Measurements from ENCODE around the gene CEP152.

CEP152 gene

DNA sequence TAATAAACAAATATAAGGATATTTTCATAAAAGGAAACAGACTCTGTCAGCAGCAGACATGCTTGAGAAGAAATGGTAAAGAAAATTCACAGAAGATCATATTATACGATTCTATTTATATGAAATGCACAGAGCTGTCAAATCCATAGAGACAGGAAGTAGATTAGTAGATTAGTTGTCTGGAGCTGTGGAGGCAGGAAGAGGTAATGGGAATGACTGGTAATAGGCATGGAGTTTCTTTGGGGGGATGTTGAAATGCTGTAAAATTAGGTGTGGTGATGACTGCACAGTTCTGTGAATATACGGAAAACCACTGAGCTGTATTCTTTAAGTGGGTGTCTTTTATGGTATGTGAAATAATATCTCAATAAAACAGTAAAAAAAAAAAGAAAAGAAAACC lies 35.3 kb downstream of the CEP152 start:
- DNase-seq (ENCODE audit: low read depth): no peak

DNA sequence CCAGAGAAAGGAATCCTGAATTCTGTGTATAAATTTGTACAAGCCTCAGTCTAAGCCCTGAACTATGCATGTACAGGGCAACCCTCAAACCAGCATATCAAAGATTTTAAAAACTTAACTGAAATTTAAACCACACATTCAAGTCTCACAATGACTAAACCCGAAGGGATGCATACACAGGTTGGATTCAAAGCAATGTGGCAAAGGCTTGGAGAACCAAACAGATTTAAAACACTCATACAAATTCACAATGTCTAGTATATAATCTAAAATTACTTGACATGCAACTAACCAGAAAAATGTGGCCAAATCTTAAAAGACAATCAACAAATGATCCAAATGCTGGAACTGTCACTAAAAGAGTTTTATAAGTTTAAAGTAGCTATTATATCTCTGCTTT lies 36.4 kb downstream of the CEP152 start:
- no peak for DNase-seq (ENCODE audit: low read depth)

DNA sequence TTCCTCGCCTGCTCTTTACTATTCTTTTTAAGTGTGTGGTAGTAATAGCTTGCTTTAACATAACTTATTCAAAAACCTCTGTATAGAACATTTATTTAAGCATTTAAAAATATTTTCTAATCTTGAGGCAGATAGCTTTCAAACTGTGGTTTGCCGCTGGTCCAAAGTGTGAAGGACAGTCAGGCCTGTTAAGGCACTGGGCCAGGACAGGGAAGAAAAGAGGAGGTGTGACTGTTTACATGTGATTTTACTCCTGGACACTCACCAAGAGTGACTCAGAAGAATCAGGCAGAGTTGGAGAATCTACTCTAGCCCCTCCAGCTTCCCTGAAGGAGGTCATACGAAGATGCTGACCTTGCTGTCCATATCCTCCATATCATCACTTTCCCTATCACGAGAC lies 44.7 kb downstream of the CEP152 start:
- no peak for DNase-seq (ENCODE audit: low read depth)

DNA sequence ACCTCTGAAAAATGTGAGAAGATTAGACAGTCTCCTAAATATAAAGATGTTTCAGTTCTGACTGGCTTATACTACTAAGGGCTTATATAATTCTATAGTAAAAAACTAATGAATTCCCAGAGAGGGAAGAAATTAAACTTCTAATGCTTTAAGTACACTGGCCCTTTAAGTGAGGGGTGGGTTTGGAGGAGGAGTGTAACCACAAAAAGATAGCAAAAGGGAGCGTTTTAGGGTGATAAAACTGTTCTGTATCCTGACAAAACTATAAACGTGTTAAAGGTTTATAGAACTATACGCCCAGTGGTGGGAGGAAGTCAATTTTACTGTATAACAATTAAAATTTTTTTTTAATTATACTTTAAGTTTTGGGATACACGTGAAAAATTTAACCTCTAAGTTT lies 45.8 kb downstream of the CEP152 start:
- no peak for DNase-seq (ENCODE audit: low read depth)

DNA sequence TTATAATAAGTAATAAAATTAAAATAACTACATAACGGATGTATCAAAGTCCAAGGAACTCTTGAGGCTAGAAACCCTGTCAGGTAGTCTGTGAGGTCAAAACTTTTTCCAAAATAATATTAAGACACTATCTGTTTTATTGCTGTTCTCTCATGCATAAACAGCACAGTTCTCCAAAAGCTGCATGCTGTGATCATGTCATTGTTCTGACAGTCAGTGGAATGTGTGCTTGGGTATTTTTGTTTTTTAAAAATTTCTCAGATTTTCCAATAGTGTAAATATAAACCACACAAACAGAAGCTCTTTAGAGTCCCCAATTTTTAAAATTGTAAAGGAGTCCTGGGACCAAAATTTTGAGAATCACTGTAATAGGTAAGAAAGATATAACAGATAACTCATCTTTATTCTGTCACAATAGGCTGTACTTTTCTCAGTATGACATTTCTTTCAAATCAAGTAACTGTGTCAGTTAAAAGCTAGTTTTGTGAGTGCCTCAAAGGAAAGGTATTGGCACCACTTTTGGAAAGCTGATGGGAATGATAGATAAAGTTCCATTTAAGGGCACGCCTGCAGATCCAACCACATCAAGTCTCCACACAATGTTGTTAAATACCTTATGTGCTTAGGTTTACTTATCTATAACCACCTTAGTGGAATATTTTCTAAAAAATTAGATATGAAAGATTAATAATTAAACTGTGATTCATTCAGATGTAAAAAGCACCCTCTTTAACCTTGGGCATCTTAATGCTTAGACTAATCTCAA lies 49.3 kb downstream of the CEP152 start:
- no peak for DNase-seq (ENCODE audit: low read depth)

DNA sequence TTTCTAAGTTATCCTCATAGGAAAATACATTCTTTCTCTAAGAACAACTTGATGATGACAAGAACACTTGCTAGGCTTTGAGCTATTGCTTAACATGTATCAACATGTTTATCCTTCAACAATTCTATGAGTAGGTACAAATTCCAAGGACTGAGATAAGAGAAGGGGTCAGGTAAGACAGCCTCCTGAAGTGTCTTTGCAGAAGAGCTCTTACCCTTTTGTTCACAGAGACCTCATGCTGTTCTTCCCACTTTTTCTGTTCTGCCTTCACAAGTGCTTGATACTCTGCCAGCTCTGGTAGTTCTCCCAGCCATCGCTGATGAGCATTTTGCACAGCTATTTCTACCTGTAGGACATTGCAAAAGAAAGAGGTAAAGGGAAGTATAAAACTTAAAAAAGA lies 50.9 kb downstream of the CEP152 start:
- no peak for DNase-seq (ENCODE audit: low read depth)

DNA sequence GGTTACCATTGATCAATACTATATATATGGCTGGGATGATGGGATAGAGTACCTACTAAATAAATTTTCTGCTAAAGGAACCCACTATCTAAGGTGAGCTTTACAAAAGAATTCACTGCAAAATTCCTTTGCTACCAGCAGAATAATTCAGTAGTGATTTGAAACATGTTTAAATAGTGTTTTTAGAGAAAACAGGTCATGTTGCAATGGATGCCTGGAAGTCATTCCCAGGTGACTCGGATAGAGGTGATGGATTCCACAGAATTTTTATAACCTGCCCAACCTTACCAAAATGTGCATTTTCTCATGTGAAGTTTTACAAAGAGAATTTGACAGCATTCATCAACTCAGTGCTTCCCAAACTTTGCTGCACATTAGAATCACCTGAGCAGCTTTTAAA lies 53.2 kb downstream of the CEP152 start:
- DNase-seq (ENCODE audit: low read depth): no peak

DNA sequence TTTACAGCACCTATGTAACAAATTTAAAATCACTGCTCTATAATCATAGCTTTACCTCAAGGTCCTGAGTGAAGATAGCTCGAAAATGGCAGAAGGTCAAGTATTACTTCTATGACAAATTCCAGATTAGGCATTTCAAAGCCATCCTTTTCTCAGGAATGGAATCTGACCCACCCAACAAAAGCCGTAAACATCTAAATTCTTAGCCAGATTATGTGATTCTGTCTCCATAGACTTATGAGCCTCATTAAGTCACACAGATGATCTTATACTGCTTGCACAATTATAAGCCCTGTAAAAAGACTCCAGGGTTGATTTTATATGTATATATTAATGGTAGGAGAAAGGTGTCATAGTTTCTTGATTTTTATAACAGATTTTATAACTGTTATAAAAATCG lies 56.9 kb downstream of the CEP152 start:
- DNase-seq (ENCODE audit: low read depth): no peak

DNA sequence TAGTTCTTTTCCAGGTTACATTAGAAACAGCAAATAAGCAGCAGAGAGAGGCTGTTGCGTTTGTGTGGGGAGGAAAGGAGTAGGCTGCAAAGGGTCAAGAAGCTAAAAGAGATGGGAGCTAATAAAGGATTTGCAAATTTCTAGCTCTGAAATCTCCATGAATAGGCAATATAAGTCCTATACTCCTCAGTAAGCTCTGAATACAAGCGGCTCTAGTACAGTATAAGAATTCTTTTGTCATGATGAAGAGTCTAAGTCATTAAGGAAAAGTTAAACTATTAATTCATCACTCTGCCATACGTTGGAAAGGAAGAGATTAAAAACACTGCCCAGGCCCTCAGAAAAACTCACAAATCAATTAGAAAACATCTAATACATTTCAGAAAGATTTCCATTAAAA lies 59.3 kb downstream of the CEP152 start:
- no peak for DNase-seq (ENCODE audit: low read depth)

DNA sequence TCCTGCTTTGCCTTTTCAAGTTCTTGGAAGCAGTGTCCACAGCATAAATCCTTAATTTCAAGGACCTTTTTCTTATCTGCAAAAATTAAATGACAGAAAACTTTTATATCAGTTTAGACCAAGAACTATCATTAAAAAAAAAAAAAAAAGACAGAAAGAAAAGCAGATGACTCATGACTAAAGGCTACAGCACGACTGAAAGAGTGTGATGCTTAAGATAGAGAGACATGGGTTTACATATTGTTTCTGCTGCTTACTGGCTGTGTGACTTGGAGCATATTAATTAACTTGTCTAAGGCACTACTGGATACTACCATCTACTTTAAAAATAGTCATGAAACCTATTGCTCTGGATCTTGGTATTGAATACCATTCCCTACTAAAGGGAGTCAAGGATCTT lies 62.3 kb downstream of the CEP152 start:
- no peak for DNase-seq (ENCODE audit: low read depth)

DNA sequence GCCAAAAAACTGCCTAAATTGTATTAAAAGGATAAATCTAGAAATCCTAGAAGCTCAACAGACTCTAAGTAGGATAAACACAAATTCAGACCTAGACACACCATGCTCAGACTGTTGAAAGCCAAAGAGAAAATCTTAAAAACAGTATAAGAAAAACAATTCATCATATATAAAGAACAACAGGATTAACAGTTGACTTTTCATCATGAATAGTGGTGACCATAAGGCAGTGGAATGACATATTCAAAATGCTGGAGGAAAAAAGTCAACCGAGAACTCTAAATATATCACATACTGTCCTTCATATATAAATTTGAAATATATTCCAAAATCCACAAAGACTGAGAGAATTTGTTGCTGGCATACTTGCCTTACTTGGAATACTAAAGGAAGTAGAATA lies 77.3 kb downstream of the CEP152 start:
- no peak for DNase-seq (ENCODE audit: low read depth)

DNA sequence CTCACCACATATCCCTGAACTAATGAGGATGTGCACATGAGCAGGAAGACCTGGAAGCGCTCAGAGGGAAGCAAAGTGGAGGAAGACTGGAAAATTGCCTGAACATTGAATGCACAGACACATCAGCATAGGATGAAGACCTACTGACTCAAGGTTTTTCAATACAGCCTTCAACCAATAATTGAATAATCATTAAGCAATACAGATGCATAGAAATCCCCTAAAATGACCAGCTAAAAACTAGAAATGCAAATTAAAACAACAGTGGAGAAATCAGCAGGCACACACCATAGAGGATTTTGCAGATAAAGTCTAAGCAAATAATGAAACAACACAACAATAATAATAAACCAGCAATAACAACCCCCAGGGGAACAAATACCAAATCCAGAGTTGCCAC lies 80.4 kb downstream of the CEP152 start:
- DNase-seq (ENCODE audit: low read depth): no peak

DNA sequence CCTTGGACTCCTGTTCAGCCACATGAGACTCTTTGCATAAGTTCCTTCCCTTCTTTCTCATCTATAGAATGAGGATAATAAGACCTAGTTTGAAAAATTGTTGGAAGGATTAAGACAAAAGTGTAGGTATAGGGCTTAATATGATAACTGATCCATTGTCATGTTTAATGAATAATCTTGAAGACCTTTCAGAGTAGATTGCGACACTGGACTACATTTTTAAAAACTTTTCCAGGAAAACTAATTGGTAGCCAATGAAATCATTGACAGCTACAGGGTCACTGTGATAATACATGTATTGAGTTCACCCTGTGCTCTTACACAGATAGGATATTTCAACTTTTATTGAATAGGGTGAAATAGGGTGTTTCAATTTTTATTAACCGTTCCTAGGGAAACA lies 86.9 kb downstream of the CEP152 start:
- no peak for DNase-seq (ENCODE audit: low read depth)

DNA sequence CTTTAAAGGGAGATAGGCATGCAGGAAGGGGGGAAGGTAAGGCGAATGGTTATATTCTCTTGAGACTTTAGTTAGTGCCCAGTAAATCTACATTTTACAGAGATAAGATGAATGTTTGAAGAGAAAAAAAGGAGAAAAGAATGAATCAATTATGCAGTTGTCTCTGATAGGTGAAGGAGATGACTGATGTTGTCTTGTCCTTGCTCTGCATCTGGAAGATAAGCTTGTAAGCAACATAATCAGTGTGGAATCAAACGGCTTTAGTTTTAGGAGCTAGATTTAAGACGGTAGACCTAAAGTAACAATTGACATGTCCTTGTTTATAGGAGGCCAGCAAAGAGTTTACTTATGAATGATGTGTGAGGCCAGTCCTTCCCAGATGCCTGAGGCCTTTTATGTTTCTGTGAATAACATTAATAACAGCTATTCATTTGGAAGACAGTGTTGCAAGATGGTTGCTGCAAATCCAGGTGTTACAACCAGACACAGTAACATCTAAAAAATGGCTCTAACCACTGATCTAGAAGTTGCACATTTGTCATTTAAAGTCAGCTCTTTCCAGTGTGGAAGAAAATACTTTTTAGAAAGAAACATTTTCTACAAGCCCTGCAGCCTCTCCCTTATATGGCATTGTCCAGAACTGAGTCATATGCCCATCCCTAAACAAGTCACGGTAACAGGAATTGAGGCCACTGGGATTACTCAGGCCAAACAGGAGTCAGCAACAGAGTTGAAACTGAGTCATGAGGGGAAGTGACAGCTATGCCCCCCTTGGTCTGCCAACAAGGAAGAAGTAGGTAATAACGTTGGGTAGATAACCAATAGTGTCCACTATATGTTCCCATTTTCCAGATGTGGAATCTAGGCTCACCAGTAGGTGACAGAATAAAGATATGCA lies 87.9 kb downstream of the CEP152 start:
- peak; percentile 35 for DNase-seq (ENCODE audit: low read depth)

DNA sequence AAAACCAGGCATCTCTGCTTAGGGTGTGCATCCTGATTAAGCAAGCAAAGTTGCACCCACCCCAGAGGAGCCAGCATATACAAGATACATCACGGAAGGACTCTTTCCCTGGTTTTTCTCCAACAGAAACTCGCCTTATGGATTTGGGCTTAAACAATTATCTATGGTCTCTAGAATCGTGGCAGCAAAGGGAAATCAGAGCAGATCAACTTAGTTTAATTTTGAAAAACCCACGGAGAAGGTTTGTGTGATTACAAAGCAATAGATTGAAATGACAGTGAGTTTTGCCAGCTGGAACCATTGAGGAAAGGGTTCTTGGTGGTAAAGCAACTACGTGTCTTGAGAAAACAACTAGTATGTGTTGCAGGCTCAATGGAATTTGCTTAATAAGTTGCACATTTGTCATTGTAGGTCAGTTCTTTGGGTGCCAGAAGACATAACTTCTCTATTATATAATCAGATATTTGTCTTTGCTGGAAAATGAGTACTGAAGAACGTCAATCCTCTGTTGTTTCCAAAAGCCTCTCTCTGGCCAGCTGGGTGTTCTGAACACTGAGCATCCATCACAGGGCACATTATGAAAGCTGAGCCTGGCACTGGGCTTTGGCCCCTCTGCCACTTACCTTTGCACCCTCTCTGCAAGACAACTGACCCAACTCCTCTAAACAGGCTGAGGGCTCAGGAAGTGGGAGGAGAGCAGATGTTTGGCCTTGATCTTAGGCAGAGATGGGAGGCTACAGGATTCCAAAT lies 89.6 kb downstream of the CEP152 start:
- peak; percentile 43 for DNase-seq (ENCODE audit: low read depth)

DNA sequence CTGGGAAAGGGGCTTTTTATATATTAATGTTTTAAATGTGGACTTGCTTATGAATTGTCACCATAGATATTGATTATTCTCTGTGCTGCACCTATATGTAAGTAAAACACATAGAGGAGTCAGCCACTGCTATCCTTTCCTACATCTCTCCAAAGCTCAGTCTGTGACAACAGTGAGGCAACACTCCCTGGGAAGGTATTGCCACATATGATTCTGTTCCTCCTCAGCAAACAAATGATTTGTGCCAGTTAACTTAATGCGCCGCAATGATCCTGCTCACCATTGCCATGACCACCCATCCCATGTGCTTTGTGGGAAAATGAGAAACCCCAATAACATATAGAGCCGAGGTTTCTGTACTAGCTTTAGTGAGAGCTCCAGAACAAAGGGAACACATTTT lies 90.2 kb downstream of the CEP152 start:
- no peak for DNase-seq (ENCODE audit: low read depth)

DNA sequence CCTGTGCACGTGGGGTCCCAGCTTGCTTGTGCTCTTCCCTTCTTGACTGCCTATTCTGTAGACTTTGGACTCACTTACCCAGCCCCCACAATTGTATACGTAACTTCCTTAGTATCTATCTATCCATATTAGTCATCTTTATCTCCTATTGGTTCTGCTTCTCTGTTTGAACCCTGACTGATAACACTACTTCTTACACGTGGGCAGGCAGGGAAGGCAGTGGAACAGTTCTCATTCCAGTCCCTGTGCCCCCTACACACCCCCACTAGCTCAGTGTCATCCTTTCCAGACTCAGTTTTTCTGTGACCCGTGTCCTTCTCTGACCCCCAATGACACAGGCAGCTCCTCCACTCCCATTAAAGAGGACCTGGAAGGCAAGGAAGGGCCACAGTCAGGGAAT lies 91.2 kb downstream of the CEP152 start:
- DNase-seq (ENCODE audit: low read depth): no peak

DNA sequence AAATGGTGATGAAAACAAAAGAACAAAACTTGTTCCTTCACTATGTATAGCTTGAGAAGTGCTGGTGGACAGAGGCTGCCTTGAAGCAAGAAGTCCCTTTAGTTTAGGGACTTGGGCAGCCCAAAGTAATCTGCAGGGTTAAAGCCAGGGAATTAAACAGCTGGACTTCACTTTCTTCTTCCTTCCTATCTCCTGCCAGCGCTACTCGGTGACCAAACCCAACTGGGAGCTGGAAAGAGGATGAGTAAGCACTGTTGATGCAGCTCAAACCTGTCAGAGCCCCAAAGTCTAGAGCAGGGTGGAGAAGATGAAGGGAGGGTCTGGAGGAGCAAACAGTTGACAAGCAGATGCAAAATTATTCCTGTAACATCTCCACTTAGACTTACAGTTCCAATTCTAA lies 92.2 kb downstream of the CEP152 start:
- no peak for DNase-seq (ENCODE audit: low read depth)

DNA sequence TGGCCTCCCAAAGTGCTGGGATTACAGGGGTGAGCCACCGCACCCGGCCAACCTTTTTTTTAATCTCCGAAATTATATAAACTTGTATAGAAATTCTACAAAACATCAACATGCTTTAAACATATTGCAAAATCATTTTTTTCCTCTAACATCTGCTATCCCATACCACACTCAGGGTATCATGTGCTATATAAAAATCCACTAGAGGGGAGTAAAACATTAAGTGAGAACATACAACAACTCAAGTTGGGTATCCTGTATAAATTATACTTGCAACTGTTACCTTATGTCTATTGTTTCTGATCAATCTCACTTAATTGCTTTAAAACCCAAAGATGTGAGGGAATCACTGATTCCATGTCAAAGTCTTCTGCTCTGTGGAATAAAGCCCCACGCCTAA lies 93.4 kb downstream of the CEP152 start:
- no peak for DNase-seq (ENCODE audit: low read depth)

DNA sequence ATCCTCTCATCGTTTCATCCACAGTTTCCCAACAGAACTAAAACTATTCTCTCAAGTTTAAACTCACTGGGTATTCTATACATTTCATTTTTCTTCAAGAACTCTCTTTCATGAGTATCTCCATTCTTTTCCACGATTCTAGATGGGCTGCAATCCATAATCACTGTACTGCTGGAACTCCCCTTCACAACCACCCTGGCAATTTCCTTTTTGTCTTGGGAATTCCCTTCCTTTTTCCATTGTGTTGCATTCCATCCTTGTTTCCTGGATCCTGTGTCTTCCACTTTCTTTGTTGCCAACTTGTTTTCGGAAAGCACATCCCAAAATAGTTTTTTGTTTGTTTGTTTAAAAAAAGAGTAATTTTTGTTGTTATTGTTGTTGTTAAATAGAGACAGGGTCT lies 98.3 kb downstream of the CEP152 start:
- no peak for DNase-seq (ENCODE audit: low read depth)

DNA sequence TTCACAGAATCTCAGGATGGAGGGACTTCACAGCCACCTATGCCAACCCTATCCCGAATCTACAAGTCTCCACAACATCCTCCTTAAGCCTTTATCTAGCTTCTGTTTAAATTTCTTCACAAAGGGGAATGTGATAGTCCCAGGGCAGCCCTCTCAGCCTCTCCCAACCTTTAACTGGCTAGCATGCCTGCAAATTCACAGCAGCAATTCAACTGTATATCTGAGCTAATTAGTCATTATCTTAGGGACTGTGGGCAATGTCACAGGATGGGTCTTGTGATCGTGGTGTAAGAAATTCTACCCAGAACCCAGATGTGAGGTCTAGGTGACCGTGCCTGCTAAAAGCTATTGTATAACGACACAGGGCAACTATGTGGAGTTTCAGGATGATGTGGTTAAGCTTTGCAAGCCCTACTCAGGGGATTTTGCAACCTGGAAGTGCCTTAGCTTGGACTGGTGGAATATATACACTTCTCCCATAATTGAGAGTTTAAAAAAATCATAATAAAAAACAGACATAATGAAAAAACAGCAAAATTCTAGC lies 99.8 kb downstream of the CEP152 start:
- DNase-seq (ENCODE audit: low read depth): no peak

DNA sequence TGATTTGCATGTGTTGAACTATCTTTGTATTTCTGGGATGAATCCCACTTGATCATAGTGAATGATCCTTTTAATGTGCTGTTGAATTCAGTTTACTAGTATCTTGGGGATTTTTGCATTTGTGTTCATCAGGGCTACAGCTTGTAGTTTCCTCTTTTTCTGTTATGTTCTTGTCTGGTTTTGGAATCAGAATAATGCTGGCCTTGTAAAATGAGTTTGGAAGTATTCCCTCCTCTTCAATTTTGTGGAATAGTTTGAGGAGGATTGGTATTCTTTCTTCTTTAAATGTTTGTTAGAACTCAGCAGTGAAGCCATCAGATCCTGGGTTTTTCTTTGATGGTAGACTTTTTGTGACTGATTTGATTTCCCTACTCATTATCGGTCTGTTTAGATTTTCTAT lies 102.2 kb downstream of the CEP152 start:
- DNase-seq (ENCODE audit: low read depth): no peak

DNA sequence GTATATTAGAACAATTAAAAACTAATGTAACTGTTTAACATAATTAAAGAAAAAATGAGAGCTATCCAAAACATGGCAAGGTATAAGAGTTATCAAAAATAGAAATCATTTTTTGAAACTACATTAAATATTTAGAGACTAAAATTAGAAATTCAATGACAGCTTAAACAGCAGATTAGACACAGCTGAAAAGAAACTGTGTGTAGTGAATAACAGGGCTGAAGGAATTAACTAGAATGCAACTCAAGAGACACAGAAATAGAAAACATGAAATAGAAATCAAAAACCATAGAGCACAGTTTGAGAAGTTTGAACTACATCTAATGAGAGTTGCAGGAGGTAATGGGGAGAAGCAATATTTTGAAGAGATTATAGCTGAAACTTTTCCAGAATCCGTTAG lies 105.5 kb downstream of the CEP152 start:
- DNase-seq (ENCODE audit: low read depth): no peak
